Sigmoid colon (tissue), 7 donors: ENCODE results near the gene TIA1. TPM values are rescaled to one million over a fixed set of nuclear protein-coding genes. Genes with fewer than 3 reads are reported as not detected.

Experiments
- DNase-seq: peaks from one replicate; pipeline ENCODE4 v3.0.0-alpha.2; 2019
- H3K27ac ChIP-seq, 4 donors: fragments of 200-600 bp; sonication (generic); one replicate each; pipeline ENCODE4 v1.5.1; 2016 to 2019; ENCODE audit warnings: mild to moderate bottlenecking in 1 of 4
- H3K27me3 ChIP-seq, 3 donors: fragments of 200-600 bp; sonication (generic); one replicate each; pipeline ENCODE4 v1.5.1; 2019; ENCODE audit warnings: mild to moderate bottlenecking in 1 of 3
- H3K36me3 ChIP-seq, 4 donors: fragments of 200-600 bp; sonication (generic); one replicate each; pipeline ENCODE4 v1.5.1; 2016 to 2019
- H3K4me1 ChIP-seq, 4 donors: fragments of 200-600 bp; sonication (generic); one replicate each; pipeline ENCODE4 v1.5.1; 2017 to 2019
- H3K4me3 ChIP-seq, 4 donors: fragments of 200-600 bp; sonication (generic); one replicate each; pipeline ENCODE4 v1.5.1; 2017 to 2019; ENCODE audit warnings: mild to moderate bottlenecking in 2 of 4, moderate library complexity in 1 of 4
- H3K9me3 ChIP-seq, 4 donors: fragments of 200-600 bp in 3 of 4; sonication (generic) in 3 of 4; one replicate each; pipeline versions ENCODE4 v1.5.1 to v1.6.1; 2013 to 2019
- EP300 ChIP-seq, 4 donors: sonication (generic); formaldehyde crosslinking; IDR thresholded peaks; one replicate each; pipeline ENCODE4 v1.6.1; 2017; ENCODE audit warnings: antibody characterized with exemption in 4 of 4
- POLR2A ChIP-seq, 2 donors: fragments of 450-650 bp; IDR thresholded peaks; one replicate each; pipeline ENCODE4 v1.6.1; 2016; ENCODE audit warnings: antibody characterized with exemption in 2 of 2, mild to moderate bottlenecking in 2 of 2, moderate library complexity in 2 of 2
- POLR2AphosphoS5 ChIP-seq, 4 donors: sonication (generic); formaldehyde crosslinking; IDR thresholded peaks; one replicate each; pipeline ENCODE4 v1.6.1; 2017; ENCODE audit warnings: antibody characterized with exemption in 4 of 4
- WGBS, 2 donors: extraction: QIAGEN DNeasy Blood & Tissue Kit; methylation state at CpG; one replicate each; pipeline ENCODE4 v1.1.7; 2013; 5-methylcytosine and 5-hydroxymethylcytosine counted together
- intact Hi-C: fragments of 100-400 bp; cut with DNase I; formaldehyde crosslinking; loops from one replicate; pipeline ENCODE4 v1.15.1; 2023
- polyA plus RNA-seq, 3 donors: library from polyadenylated mRNA; stranded (reverse); fragments of 200-250 nt; gene quantifications; one replicate each; pipeline ENCODE4 v1.2.3, GENCODE V29; 2013
- total RNA-seq, 4 donors: library from RNA; depleted of rRNA; stranded (reverse); fragments of >200 nt; gene quantifications; one replicate each; pipeline ENCODE4 v1.1.0, GENCODE V29; 2016
- TF ChIP-seq, protein P1 (sequence below), 4 experiments: fragments of 450-650 bp in 3 of 4; fragments of 200-600 bp in 1 of 4; IDR thresholded peaks; one replicate each; pipeline ENCODE4 v1.5.1; 2016 to 2019; ENCODE audit warnings: antibody characterized with exemption in 4 of 4, mild to moderate bottlenecking in 3 of 4, moderate library complexity in 2 of 4
- donor health status: healthy with polysubstance abuse.
- donor health status: Bipolar disorder and iron deficiency.
- donor health status: healthy.

Gene TIA1
- total and polyA plus RNA-seq, 7 donors: 9.7 to 132 (median 94.8) TPM

DNA sequence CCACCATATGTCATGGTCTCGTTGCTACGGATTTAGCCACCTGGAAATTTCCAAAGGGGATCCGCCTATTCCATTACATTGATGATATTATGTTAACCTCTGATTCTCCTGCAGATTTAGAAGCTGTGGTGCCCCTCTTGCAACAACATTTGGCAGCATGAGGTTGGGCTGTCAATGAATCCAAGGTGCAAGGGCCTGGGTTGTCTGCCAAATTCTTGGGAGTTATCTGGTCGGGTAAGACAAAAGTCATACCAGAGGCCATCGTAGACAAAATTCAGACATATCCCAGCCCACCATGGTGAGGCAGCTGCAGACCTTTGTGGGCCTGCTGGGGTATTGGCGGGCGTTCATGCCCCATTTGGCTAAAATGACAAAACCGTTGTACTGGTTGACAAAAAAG is 44.0 kb downstream of the TIA1 start:
- Histone ChIP-seq H3K4me3 (no peak overlapping the region), H3K27ac (no peak overlapping the region), H3K9me3 (no peaks in the 10 kb centered on the region), H3K36me3 (peaks cover 0 to 2% (median 0%) of the 10 kb centered on the region in 4 donors), H3K27me3 (no peaks in the 10 kb centered on the region), H3K4me1 (no peaks in the 10 kb centered on the region)
- DNase-seq: no peak
- intact Hi-C loops: no loop called here
- WGBS, 2 donors: 94% methylated on average over 8 of the region's 8 CpGs
- TF ChIP-seq POLR2A (IDR thresholded peaks at IDR 0.05): no peak
- TF ChIP-seq, protein P1, sequence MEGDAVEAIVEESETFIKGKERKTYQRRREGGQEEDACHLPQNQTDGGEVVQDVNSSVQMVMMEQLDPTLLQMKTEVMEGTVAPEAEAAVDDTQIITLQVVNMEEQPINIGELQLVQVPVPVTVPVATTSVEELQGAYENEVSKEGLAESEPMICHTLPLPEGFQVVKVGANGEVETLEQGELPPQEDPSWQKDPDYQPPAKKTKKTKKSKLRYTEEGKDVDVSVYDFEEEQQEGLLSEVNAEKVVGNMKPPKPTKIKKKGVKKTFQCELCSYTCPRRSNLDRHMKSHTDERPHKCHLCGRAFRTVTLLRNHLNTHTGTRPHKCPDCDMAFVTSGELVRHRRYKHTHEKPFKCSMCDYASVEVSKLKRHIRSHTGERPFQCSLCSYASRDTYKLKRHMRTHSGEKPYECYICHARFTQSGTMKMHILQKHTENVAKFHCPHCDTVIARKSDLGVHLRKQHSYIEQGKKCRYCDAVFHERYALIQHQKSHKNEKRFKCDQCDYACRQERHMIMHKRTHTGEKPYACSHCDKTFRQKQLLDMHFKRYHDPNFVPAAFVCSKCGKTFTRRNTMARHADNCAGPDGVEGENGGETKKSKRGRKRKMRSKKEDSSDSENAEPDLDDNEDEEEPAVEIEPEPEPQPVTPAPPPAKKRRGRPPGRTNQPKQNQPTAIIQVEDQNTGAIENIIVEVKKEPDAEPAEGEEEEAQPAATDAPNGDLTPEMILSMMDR (IDR thresholded peaks at IDR 0.05): no peak
- no peak for TF ChIP-seq POLR2AphosphoS5 (IDR thresholded peaks at IDR 0.05)
- TF ChIP-seq EP300 (IDR thresholded peaks at IDR 0.05): no peak

DNA sequence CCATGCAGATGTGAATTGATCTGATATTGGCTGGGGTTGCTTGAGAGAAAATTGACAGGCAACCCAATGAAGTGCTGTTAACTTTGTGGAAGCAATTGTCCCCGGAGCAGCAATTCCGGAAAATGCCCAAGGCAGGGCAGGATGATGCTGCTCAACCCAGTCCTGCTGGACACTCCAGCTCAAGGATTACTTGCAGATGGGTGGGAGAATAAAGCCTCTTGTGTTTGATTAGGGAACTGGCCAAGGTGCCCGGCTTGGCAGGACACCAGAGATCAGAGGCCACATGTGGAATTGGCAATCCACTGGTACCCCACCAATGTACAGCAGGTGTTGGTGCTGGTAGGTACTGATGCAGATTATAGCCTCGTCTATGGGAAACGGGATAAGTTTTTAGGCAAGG is 45.3 kb downstream of the TIA1 start:
- Histone ChIP-seq H3K36me3 (no peaks in the 10 kb centered on the region), H3K27ac (no peak overlapping the region), H3K4me1 (no peaks in the 10 kb centered on the region), H3K4me3 (no peak overlapping the region), H3K27me3 (no peaks in the 10 kb centered on the region), H3K9me3 (no peaks in the 10 kb centered on the region)
- intact Hi-C loops: no loop called here
- no peak for DNase-seq
- TF ChIP-seq EP300 (IDR thresholded peaks at IDR 0.05) (no peak), POLR2AphosphoS5 (IDR thresholded peaks at IDR 0.05) (no peak), POLR2A (IDR thresholded peaks at IDR 0.05) (no peak)
- TF ChIP-seq, protein P1 (IDR thresholded peaks at IDR 0.05): no peak
- 39 to 84% methylated on average over 5 of the region's 5 CpGs for WGBS, 2 donors

DNA sequence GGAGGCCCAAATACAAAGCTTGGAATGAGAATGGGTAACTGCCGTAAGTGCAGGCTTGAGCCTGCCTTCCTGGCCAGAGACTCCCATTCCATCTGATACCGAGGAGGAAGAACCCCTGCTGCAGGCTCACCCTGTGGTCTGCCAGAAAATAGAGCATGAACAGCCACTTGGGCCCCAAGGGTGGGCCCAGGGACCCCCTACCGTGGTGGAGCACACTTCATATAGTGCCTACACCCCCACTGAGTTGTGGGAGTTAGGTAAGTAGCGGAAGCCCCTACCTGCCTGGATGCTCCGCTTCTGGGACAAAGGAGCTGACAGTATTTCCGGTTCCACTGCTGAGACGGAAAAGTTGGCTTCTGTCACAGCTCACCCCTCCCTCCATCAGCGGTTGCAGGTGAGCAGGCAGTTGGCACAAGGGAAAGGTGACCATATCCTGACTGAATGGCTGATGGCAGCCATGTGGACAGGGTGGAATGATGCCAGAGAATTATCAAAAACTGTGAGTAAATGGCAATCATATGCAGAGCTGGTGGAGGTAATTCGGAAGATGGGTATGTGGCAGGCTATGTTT is 46.1 kb downstream of the TIA1 start:
- WGBS, 2 donors: 61 to 88% methylated on average over 9 of the region's 9 CpGs
- H3K27ac ChIP-seq: no peak overlapping the region
- no peak for DNase-seq
- H3K9me3 ChIP-seq: no peaks in the 10 kb centered on the region
- intact Hi-C loops: no loop called here
- no peaks in the 10 kb centered on the region for H3K4me1 ChIP-seq
- TF ChIP-seq EP300 (IDR thresholded peaks at IDR 0.05): no peak
- TF ChIP-seq POLR2AphosphoS5 (IDR thresholded peaks at IDR 0.05): no peak
- TF ChIP-seq, protein P1 (IDR thresholded peaks at IDR 0.05): no peak
- TF ChIP-seq POLR2A (IDR thresholded peaks at IDR 0.05): no peak
- no peaks in the 10 kb centered on the region for H3K27me3 ChIP-seq
- H3K36me3 ChIP-seq: no peaks in the 10 kb centered on the region
- no peak overlapping the region for H3K4me3 ChIP-seq

GRCh38 chr2:70201831-70202230 is 46.6 kb downstream of the TIA1 start:
- no peaks in the 10 kb centered on the region for H3K9me3 ChIP-seq
- H3K27me3 ChIP-seq: no peaks in the 10 kb centered on the region
- no peaks in the 10 kb centered on the region for H3K36me3 ChIP-seq
- no peak overlapping the region for H3K27ac ChIP-seq
- no peak overlapping the region for H3K4me3 ChIP-seq
- no peak for DNase-seq
- TF ChIP-seq EP300 (IDR thresholded peaks at IDR 0.05) (no peak), POLR2AphosphoS5 (IDR thresholded peaks at IDR 0.05) (no peak), POLR2A (IDR thresholded peaks at IDR 0.05) (no peak)
- TF ChIP-seq, protein P1 (IDR thresholded peaks at IDR 0.05): no peak
- intact Hi-C loops: no loop called here
- H3K4me1 ChIP-seq: no peaks in the 10 kb centered on the region
- WGBS, 2 donors: 93 to 96% methylated on average over 6 of the region's 6 CpGs

DNA sequence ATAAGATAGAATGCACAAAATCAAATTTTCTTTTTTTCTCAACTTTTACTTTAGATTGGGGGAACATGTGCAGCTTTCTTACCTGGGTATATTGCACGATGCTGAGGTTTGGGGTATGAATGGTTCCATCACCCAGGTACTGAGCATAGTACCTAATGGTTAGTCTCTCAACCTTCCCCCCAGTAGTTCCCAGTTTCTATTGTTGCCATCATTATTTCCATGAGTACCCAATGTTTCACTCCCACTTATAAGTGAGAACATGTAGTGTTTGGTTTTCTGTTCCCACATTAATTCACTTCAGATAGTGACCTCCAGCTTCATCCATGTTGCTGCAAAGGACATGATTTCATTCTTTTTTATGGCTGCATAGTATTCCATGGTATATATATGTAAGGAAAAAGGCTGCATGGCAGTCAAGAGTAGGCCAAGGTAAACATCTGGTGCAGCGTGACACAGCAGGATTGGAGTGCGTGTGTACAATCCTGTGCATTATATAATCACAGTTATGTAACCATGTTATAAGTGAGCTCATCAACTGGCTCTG is 47.1 kb downstream of the TIA1 start:
- no peaks in the 10 kb centered on the region for H3K4me1 ChIP-seq
- H3K9me3 ChIP-seq: no peaks in the 10 kb centered on the region
- no peak overlapping the region for H3K27ac ChIP-seq
- no peak overlapping the region for H3K4me3 ChIP-seq
- no peaks in the 10 kb centered on the region for H3K27me3 ChIP-seq
- no peaks in the 10 kb centered on the region for H3K36me3 ChIP-seq
- 79 to 94% methylated on average over 3 of the region's 3 CpGs for WGBS, 2 donors
- intact Hi-C loops: no loop called here
- DNase-seq: no peak
- TF ChIP-seq POLR2A (IDR thresholded peaks at IDR 0.05): no peak
- no peak for TF ChIP-seq EP300 (IDR thresholded peaks at IDR 0.05)
- no peak for TF ChIP-seq POLR2AphosphoS5 (IDR thresholded peaks at IDR 0.05)
- TF ChIP-seq, protein P1 (IDR thresholded peaks at IDR 0.05): no peak
